Kidney capillary endothelial cell (primary cell): ENCODE data around the gene FLII.
"Not testable (repeated sequence)": the region's sequence is repeated elsewhere in the genome, so short reads cannot be mapped to it uniquely, and the experiment has no call there.

Experiments
- DNase-seq: peaks from one replicate; pipeline ENCODE4 v3.0.0-alpha.2; 2018; ENCODE audit warnings: low spot score

Gene FLII

GRCh38 chr17:18224053-18224386 lies 34.5 kb downstream of the FLII start:
- no peak for DNase-seq

GRCh38 chr17:18218756-18219415 lies 39.7 kb downstream of the FLII start:
- DNase-seq: no peak

- peak; percentile 68 for DNase-seq
Observed at GRCh38 chr17:18217412-18218015, 41.0 kb downstream of the FLII start.

- DNase-seq: not testable (repeated sequence)
Observed at GRCh38 chr17:18216906-18217305, 41.6 kb downstream of the FLII start.

GRCh38 chr17:18213666-18214270 lies 44.8 kb downstream of the FLII start:
- DNase-seq: no peak

GRCh38 chr17:18208092-18208491 lies 50.4 kb downstream of the FLII start:
- no peak for DNase-seq

- no peak for DNase-seq
Observed at GRCh38 chr17:18206962-18207361, 51.6 kb downstream of the FLII start.

- DNase-seq: no peak
Observed at GRCh38 chr17:18205861-18206260, 52.7 kb downstream of the FLII start.

- DNase-seq: no peak
Observed at GRCh38 chr17:18203308-18203707, 55.2 kb downstream of the FLII start.

- no peak for DNase-seq
Observed at GRCh38 chr17:18201108-18201507, 57.4 kb downstream of the FLII start.

- DNase-seq: no peak
Observed at GRCh38 chr17:18198530-18198929, 60.0 kb downstream of the FLII start.

GRCh38 chr17:18197535-18198194 lies 60.9 kb downstream of the FLII start:
- no peak for DNase-seq

GRCh38 chr17:18195246-18195645 lies 63.3 kb downstream of the FLII start:
- DNase-seq: no peak
